Neural progenitor cell (in vitro differentiated cells): ENCODE results near the gene PHF2. TPM values are rescaled to one million over a fixed set of nuclear protein-coding genes. Genes with fewer than 3 reads are reported as not detected.

Source experiments
- DNase-seq: peaks from one replicate; pipeline ENCODE4 v3.0.0-alpha.2; 2016; ENCODE audit warnings: low spot score
- H2AFZ ChIP-seq: fragments of 200-600 bp; sonication (generic); replicated peaks from 2 replicates; pipeline ENCODE4 v1.6.1; 2016; ENCODE audit warnings: antibody characterized with exemption
- H3F3A ChIP-seq: fragments of 200-600 bp; sonication (generic); 2 replicates; pipeline ENCODE4 v1.6.1; 2016; ENCODE audit warnings: antibody characterized with exemption, low read depth
- H3K27ac ChIP-seq: fragments of 200-600 bp; sonication (generic); 2 replicates; pipeline ENCODE4 v1.5.1; 2016; ENCODE audit warnings: mild to moderate bottlenecking
- H3K27me3 ChIP-seq: fragments of 200-600 bp; sonication (generic); 2 replicates; pipeline ENCODE4 v1.6.1; 2016; ENCODE audit warnings: mild to moderate bottlenecking, moderate library complexity
- H3K36me3 ChIP-seq: fragments of 200-600 bp; sonication (generic); 2 replicates; pipeline ENCODE4 v1.5.1; 2016
- H3K4me1 ChIP-seq: fragments of 200-600 bp; sonication (generic); 2 replicates; pipeline ENCODE4 v1.6.1; 2016; ENCODE audit warnings: mixed run types
- H3K4me2 ChIP-seq: fragments of 200-600 bp; sonication (generic); 2 replicates; pipeline ENCODE4 v1.6.1; 2016
- H3K4me3 ChIP-seq: fragments of 200-600 bp; sonication (generic); 2 replicates; pipeline ENCODE4 v1.5.1; 2016
- H3K79me2 ChIP-seq: fragments of 200-600 bp; sonication (generic); 2 replicates; pipeline ENCODE4 v1.6.1; 2016; ENCODE audit warnings: low read depth
- H3K9ac ChIP-seq: fragments of 200-600 bp; sonication (generic); 2 replicates; pipeline ENCODE4 v1.6.1; 2016
- H3K9me3 ChIP-seq: fragments of 200-600 bp; sonication (generic); 2 replicates; pipeline ENCODE4 v1.5.1; 2016; ENCODE audit warnings: low read depth
- H4K20me1 ChIP-seq: fragments of 200-600 bp; sonication (generic); 2 replicates; pipeline ENCODE4 v1.6.1; 2016; ENCODE audit warnings: low read depth
- H3K27ac Mint-ChIP-seq: 3 replicates; pipeline ENCODE4 v1.8.0; 2021; ENCODE audit warnings: mixed read lengths
- H3K27me3 Mint-ChIP-seq: 2 replicates; pipeline ENCODE4 v1.8.0; 2022; ENCODE audit warnings: low read depth, mild to moderate bottlenecking, inconsistent platforms, moderate library complexity, mixed read lengths; ENCODE audit not compliant: insufficient read depth
- H3K36me3 Mint-ChIP-seq: 3 replicates; pipeline ENCODE4 v1.8.0; 2021; ENCODE audit warnings: mixed read lengths
- H3K4me1 Mint-ChIP-seq: 3 replicates; pipeline ENCODE4 v1.8.0; 2021; ENCODE audit warnings: mixed read lengths
- H3K4me3 Mint-ChIP-seq: 3 replicates; pipeline ENCODE4 v1.8.0; 2021; ENCODE audit warnings: mild to moderate bottlenecking, moderate library complexity, mixed read lengths
- H3K9me3 Mint-ChIP-seq: 3 replicates; pipeline ENCODE4 v1.8.0; 2020; ENCODE audit warnings: mixed read lengths
- CTCF ChIP-seq: fragments of 200-600 bp; sonication (generic); IDR thresholded peaks from 2 replicates; pipeline ENCODE4 v1.5.1; 2017; ENCODE audit warnings: antibody characterized with exemption, mild to moderate bottlenecking
- EZH2 ChIP-seq: fragments of 200-600 bp; sonication (generic); IDR thresholded peaks from 2 replicates; pipeline ENCODE4 v1.6.1; 2017; ENCODE audit warnings: antibody characterized with exemption, mild to moderate bottlenecking, moderate library complexity
- EZH2phosphoT487 ChIP-seq: fragments of 200-600 bp; sonication (generic); IDR thresholded peaks from 2 replicates; pipeline ENCODE4 v1.6.1; 2017; ENCODE audit warnings: antibody characterized with exemption
- total RNA-seq: library from RNA; depleted of rRNA; stranded (reverse); fragments of >200 nt; gene quantifications from 2 replicates; pipeline ENCODE4 v1.2.3, GENCODE V29; 2015; ENCODE audit warnings: low replicate concordance

Gene PHF2
- total RNA-seq, 1 donor from 2014 or later: 17.6 TPM

GRCh38 chr9:93673839-93674334 is 97.5 kb downstream of the PHF2 start:
- H3K27me3 ChIP-seq: no peaks in the 10 kb centered on the region
- Mint-ChIP-seq H3K9me3 (no peaks in the 10 kb centered on the region), H3K4me1 (peaks cover under 1% of the 10 kb centered on the region), H3K27me3 (peaks cover 9% of the 10 kb centered on the region), H3K27ac (no peak overlapping the region), H3K36me3 (peaks cover 4% of the 10 kb centered on the region), H3K4me3 (no peak overlapping the region)
- H4K20me1 ChIP-seq: no peaks in the 10 kb centered on the region
- H3K4me2 ChIP-seq: no peak overlapping the region
- no peak overlapping the region for H3K4me3 ChIP-seq
- H3K36me3 ChIP-seq: no peaks in the 10 kb centered on the region
- no peak overlapping the region for H3K27ac ChIP-seq
- no peak for DNase-seq
- no peaks in the 10 kb centered on the region for H3K9me3 ChIP-seq
- TF ChIP-seq CTCF (no peak), EZH2 (no peak), EZH2phosphoT487 (no peak)
- H3K9ac ChIP-seq: no peak overlapping the region
- no peaks in the 10 kb centered on the region for H3K79me2 ChIP-seq
- no peaks in the 10 kb centered on the region for H3F3A ChIP-seq
- no peak overlapping the region for H2AFZ ChIP-seq
- H3K4me1 ChIP-seq: peaks cover under 1% of the 10 kb centered on the region

- H3K27ac Mint-ChIP-seq: no peak overlapping the region
- H3K9me3 Mint-ChIP-seq: no peaks in the 10 kb centered on the region
- H2AFZ ChIP-seq: no peak overlapping the region
- H3K4me3 Mint-ChIP-seq: peak overlapping the region; percentile 18
- H3K79me2 ChIP-seq: no peaks in the 10 kb centered on the region
- no peak overlapping the region for H3K9ac ChIP-seq
- H3K4me3 ChIP-seq: no peak overlapping the region
- H3K36me3 Mint-ChIP-seq: peaks cover 4% of the 10 kb centered on the region
- no peaks in the 10 kb centered on the region for H3F3A ChIP-seq
- no peak overlapping the region for H3K27ac ChIP-seq
- DNase-seq: no peak
- TF ChIP-seq EZH2phosphoT487: no peak
- TF ChIP-seq CTCF: no peak
- no peak for TF ChIP-seq EZH2
- no peaks in the 10 kb centered on the region for H3K27me3 ChIP-seq
- no peaks in the 10 kb centered on the region for H4K20me1 ChIP-seq
- H3K4me2 ChIP-seq: no peak overlapping the region
- no peaks in the 10 kb centered on the region for H3K36me3 ChIP-seq
- H3K9me3 ChIP-seq: no peaks in the 10 kb centered on the region
- no peaks in the 10 kb centered on the region for H3K4me1 Mint-ChIP-seq
- H3K4me1 ChIP-seq: no peaks in the 10 kb centered on the region
- H3K27me3 Mint-ChIP-seq: peaks cover 9% of the 10 kb centered on the region
These were observed 98.4 kb downstream of the PHF2 start for GRCh38 chr9:93674580-93675335.

- H3K4me3 ChIP-seq: no peak overlapping the region
- H3K27ac ChIP-seq: no peak overlapping the region
- no peak overlapping the region for H3K4me2 ChIP-seq
- Mint-ChIP-seq H3K4me1 (no peaks in the 10 kb centered on the region), H3K27ac (no peak overlapping the region), H3K9me3 (no peaks in the 10 kb centered on the region), H3K27me3 (peaks cover 8% of the 10 kb centered on the region), H3K36me3 (peaks cover 4% of the 10 kb centered on the region), H3K4me3 (no peak overlapping the region)
- no peak overlapping the region for H3K9ac ChIP-seq
- no peaks in the 10 kb centered on the region for H3K9me3 ChIP-seq
- H3F3A ChIP-seq: no peaks in the 10 kb centered on the region
- TF ChIP-seq CTCF: no peak
- TF ChIP-seq EZH2phosphoT487: no peak
- no peak for TF ChIP-seq EZH2
- H4K20me1 ChIP-seq: no peaks in the 10 kb centered on the region
- no peaks in the 10 kb centered on the region for H3K36me3 ChIP-seq
- DNase-seq: no peak
- no peaks in the 10 kb centered on the region for H3K4me1 ChIP-seq
- H2AFZ ChIP-seq: no peak overlapping the region
- no peaks in the 10 kb centered on the region for H3K79me2 ChIP-seq
- no peaks in the 10 kb centered on the region for H3K27me3 ChIP-seq
These were observed 99.2 kb downstream of the PHF2 start for GRCh38 chr9:93675336-93676150.
